B cell (primary cell): ENCODE data around the gene CSMD2. TPM values are rescaled to one million over a fixed set of nuclear protein-coding genes. Genes with fewer than 3 reads are reported as not detected.

Experiments used
- ATAC-seq: fragments of 200-7000 bp; cut with Tn5 transposase; one replicate; pipeline ENCODE4 v1.10.0; 2021; ENCODE audit warnings: low read depth, mild to moderate bottlenecking, moderate number of reproducible peaks, moderate library complexity
- CTCF ChIA-PET: fragments of 350-600 bp; sonication (Branson Sonifier 250); formaldehyde crosslinking; loops from one replicate; lab custom pipeline; 2021; ENCODE audit warnings: antibody characterized with exemption, inconsistent platforms; lab: Charles Lee
- POLR2A ChIA-PET: fragments of 350-600 bp; sonication (Branson Sonifier 250); formaldehyde crosslinking; loops from one replicate; lab custom pipeline; 2021; ENCODE audit warnings: antibody characterized with exemption; lab: Charles Lee
- DNase-seq: peaks from one replicate; pipeline ENCODE4 v3.0.0; 2013
- H2AFZ ChIP-seq: 2 replicates; pipeline ENCODE4 v1.6.1; 2012; ENCODE audit warnings: mild to moderate bottlenecking, low read depth, low read length; ENCODE audit not compliant: insufficient read depth, poor library complexity, severe bottlenecking
- H3K27ac ChIP-seq, 2 donors: 1 replicate in 1 of 2; 2 replicates in 1 of 2; pipeline ENCODE4 v1.5.1; 2012 to 2013; ENCODE audit warnings: low read length in 2 of 2, mild to moderate bottlenecking in 2 of 2, moderate library complexity in 1 of 2
- H3K27me3 ChIP-seq, 4 experiments: fragments of 200-600 bp in 1 of 4; sonication (generic) in 1 of 4; replicated peaks in 1 of 4; 1 replicate in 2 of 4; 2 replicates in 2 of 4; pipeline versions ENCODE4 v1.6.1 to v1.7.0; 2013 to 2016; ENCODE audit warnings: low read length in 3 of 4, mild to moderate bottlenecking in 2 of 4, mixed read lengths in 1 of 4, moderate library complexity in 1 of 4; ENCODE audit not compliant: insufficient read depth in 4 of 4, control insufficient read depth in 3 of 4; ENCODE audit errors: control extremely low read depth in 1 of 4
- H3K36me3 ChIP-seq, 2 experiments: replicated peaks in 1 of 2; 1 replicate in 1 of 2; 2 replicates in 1 of 2; pipeline versions ENCODE4 v1.6.1 to v1.7.1; 2013; ENCODE audit warnings: low read length in 1 of 2; ENCODE audit not compliant: insufficient read depth in 2 of 2, control insufficient read depth in 1 of 2; ENCODE audit errors: control extremely low read depth in 1 of 2, extremely low read depth in 1 of 2
- H3K4me1 ChIP-seq, 2 donors: fragments of 200-600 bp in 1 of 2; sonication (generic) in 1 of 2; 1 replicate in 1 of 2; 2 replicates in 1 of 2; pipeline versions ENCODE4 v1.5.1 to v1.6.1; 2013 to 2017; ENCODE audit warnings: low read length in 2 of 2; ENCODE audit not compliant: control insufficient read depth in 2 of 2, insufficient read depth in 2 of 2
- H3K4me2 ChIP-seq: replicated peaks from 2 replicates; pipeline ENCODE3; 2012; ENCODE audit warnings: mild to moderate bottlenecking, low read depth, low read length; ENCODE audit not compliant: poor library complexity, severe bottlenecking
- H3K4me3 ChIP-seq, 5 experiments: fragments of 200-600 bp in 1 of 5; sonication (generic) in 1 of 5; 1 replicate in 3 of 5; 2 replicates in 2 of 5; pipeline versions ENCODE4 v1.5.1 to v1.7.0; 2011 to 2016; ENCODE audit warnings: low read length in 4 of 5, mild to moderate bottlenecking in 4 of 5, low read depth in 2 of 5, control low read depth in 1 of 5, moderate library complexity in 1 of 5; ENCODE audit not compliant: insufficient read depth in 1 of 5; ENCODE audit errors: control extremely low read depth in 1 of 5, extremely low read depth in 1 of 5
- H3K79me2 ChIP-seq: fragments of 200-600 bp; sonication (generic); one replicate; pipeline ENCODE4 v1.6.0; 2016; ENCODE audit warnings: low read length; ENCODE audit not compliant: control insufficient read depth, insufficient read depth
- H3K9ac ChIP-seq: fragments of 200-600 bp; sonication (generic); 2 replicates; pipeline ENCODE4 v1.6.1; 2017; ENCODE audit warnings: mild to moderate bottlenecking, low read length, moderate library complexity
- H3K9me3 ChIP-seq, 3 donors: one replicate each; pipeline versions ENCODE4 v1.6.1 to v1.7.1; 2013; ENCODE audit warnings: low read length in 2 of 3; ENCODE audit not compliant: control insufficient read depth in 2 of 3, insufficient read depth in 1 of 3; ENCODE audit errors: control extremely low read depth in 1 of 3
- H4K20me1 ChIP-seq: 2 replicates; pipeline ENCODE4 v1.6.0; 2012; ENCODE audit warnings: mild to moderate bottlenecking, low read length; ENCODE audit not compliant: insufficient read depth, control insufficient read depth, poor library complexity, severe bottlenecking
- H3K27ac Mint-ChIP-seq: one replicate; pipeline ENCODE4 v1.8.0; 2021; ENCODE audit warnings: mixed read lengths
- H3K27me3 Mint-ChIP-seq: one replicate; pipeline ENCODE4 v1.8.0; 2021; ENCODE audit warnings: mixed read lengths
- H3K4me1 Mint-ChIP-seq: one replicate; pipeline ENCODE4 v1.8.0; 2021; ENCODE audit warnings: mixed read lengths
- H3K4me3 Mint-ChIP-seq: one replicate; pipeline ENCODE4 v1.8.0; 2021; ENCODE audit warnings: mixed read lengths
- H3K9me3 Mint-ChIP-seq: one replicate; pipeline ENCODE4 v1.8.0; 2022; ENCODE audit warnings: mixed read lengths; ENCODE audit not compliant: insufficient read depth
- EZH2 ChIP-seq: IDR thresholded peaks from 2 replicates; pipeline ENCODE4 v1.6.1; 2012; ENCODE audit warnings: borderline replicate concordance, low read depth, mild to moderate bottlenecking, moderate library complexity, low read length; ENCODE audit not compliant: insufficient read depth, poor library complexity, severe bottlenecking
- WGBS: methylation state at CpG from one replicate; pipeline ENCODE4 v1.1.5; 2013; ENCODE audit warnings: missing lambda C conversion rate; ENCODE audit not compliant: insufficient coverage; 5-methylcytosine and 5-hydroxymethylcytosine counted together
- intact Hi-C: fragments of 100-400 bp; cut with micrococcal nuclease; formaldehyde crosslinking; loops from one replicate; pipeline ENCODE4 v1.10.0; 2022
- polyA plus RNA-seq: library from polyadenylated mRNA; depleted of rRNA; stranded (reverse); fragments of >200 nt; gene quantifications from 2 replicates; pipeline ENCODE4 v1.2.3, GENCODE V29; 2012
- total RNA-seq, 2 donors: library from RNA; stranded (reverse); fragments of 120-200 nt in 1 of 2; gene quantifications; 1 replicate in 1 of 2; 2 replicates in 1 of 2; pipeline versions ENCODE4 v1.2.3 to v1.2.4, GENCODE V29; 2013 to 2022
- TF ChIP-seq, protein P1 (sequence below): fragments of 200-600 bp; IDR thresholded peaks from one replicate; pipeline ENCODE4 v1.8.0; 2022; ENCODE audit warnings: antibody characterized with exemption, mild to moderate bottlenecking

The CSMD2 gene
- total and polyA plus RNA-seq, 2 donors (not counting 1 experiment from before 2014, with no cell fraction given) = not detected

- DNase-seq = no peak
- Mint-ChIP-seq H3K9me3 (no peaks in the 10 kb centered on the region), H3K27me3 (peaks cover 49% of the 10 kb centered on the region), H3K4me1 (no peaks in the 10 kb centered on the region), H3K27ac (no peak overlapping the region), H3K4me3 (no peak overlapping the region)
- Histone ChIP-seq H3K79me2 (no peaks in the 10 kb centered on the region), H3K9me3 (peaks cover 0 to 2% (median 0%) of the 10 kb centered on the region in 3 donors), H3K36me3 (no peaks in the 10 kb centered on the region), H3K27ac (no peak overlapping the region), H4K20me1 (no peaks in the 10 kb centered on the region), H3K4me1 (no peaks in the 10 kb centered on the region), H3K4me3 (no peak overlapping the region), H3K4me2 (no peak overlapping the region), H3K9ac (no peak overlapping the region), H2AFZ (no peak overlapping the region), H3K27me3 (peaks cover 0 to 15% (median 4%) of the 10 kb centered on the region in 4 experiments)
- 78% methylated on average over 1 of the region's 2 CpGs for WGBS
- POLR2A ChIA-PET = no interaction called here
- no peak for TF ChIP-seq EZH2
- TF ChIP-seq, protein P1, sequence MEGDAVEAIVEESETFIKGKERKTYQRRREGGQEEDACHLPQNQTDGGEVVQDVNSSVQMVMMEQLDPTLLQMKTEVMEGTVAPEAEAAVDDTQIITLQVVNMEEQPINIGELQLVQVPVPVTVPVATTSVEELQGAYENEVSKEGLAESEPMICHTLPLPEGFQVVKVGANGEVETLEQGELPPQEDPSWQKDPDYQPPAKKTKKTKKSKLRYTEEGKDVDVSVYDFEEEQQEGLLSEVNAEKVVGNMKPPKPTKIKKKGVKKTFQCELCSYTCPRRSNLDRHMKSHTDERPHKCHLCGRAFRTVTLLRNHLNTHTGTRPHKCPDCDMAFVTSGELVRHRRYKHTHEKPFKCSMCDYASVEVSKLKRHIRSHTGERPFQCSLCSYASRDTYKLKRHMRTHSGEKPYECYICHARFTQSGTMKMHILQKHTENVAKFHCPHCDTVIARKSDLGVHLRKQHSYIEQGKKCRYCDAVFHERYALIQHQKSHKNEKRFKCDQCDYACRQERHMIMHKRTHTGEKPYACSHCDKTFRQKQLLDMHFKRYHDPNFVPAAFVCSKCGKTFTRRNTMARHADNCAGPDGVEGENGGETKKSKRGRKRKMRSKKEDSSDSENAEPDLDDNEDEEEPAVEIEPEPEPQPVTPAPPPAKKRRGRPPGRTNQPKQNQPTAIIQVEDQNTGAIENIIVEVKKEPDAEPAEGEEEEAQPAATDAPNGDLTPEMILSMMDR = no peak
- no peak for ATAC-seq
- CTCF ChIA-PET = no interaction called here
- intact Hi-C loops = no loop called here
Observed at GRCh38 chr1:34155860-34156259, 9.2 kb downstream of the CSMD2 start.

- Mint-ChIP-seq H3K4me3 (no peak overlapping the region), H3K27ac (no peak overlapping the region), H3K27me3 (peaks cover 43% of the 10 kb centered on the region), H3K9me3 (no peaks in the 10 kb centered on the region), H3K4me1 (no peaks in the 10 kb centered on the region)
- ChIA-PET CTCF (no interaction called here), POLR2A (no interaction called here)
- Histone ChIP-seq H3K27me3 (peaks cover 0 to 8% (median 0%) of the 10 kb centered on the region in 4 experiments), H4K20me1 (no peaks in the 10 kb centered on the region), H2AFZ (no peak overlapping the region), H3K36me3 (no peaks in the 10 kb centered on the region), H3K27ac (no peak overlapping the region), H3K79me2 (no peaks in the 10 kb centered on the region), H3K9me3 (peaks cover 0 to 2% (median 0%) of the 10 kb centered on the region in 3 donors), H3K4me2 (no peak overlapping the region), H3K9ac (no peak overlapping the region), H3K4me1 (no peaks in the 10 kb centered on the region), H3K4me3 (no peak overlapping the region)
- no peak for DNase-seq
- intact Hi-C loops = no loop called here
- WGBS = 98% methylated on average over 4 of the region's 4 CpGs
- ATAC-seq = no peak
- TF ChIP-seq, protein P1 = no peak
- no peak for TF ChIP-seq EZH2
Observed at GRCh38 chr1:34153246-34153645, 11.8 kb downstream of the CSMD2 start.
